CD14-positive monocyte (primary cell): ENCODE measurements around the gene ZNF554. TPM values are rescaled to one million over a fixed set of nuclear protein-coding genes. Genes with fewer than 3 reads are reported as not detected.

Experiments used
- DNase-seq, 3 donors: peaks; one replicate each; pipeline ENCODE4 v3.0.0-alpha.2; 2011 to 2022
- H2AFZ ChIP-seq: 2 replicates; pipeline ENCODE4 v1.6.0; 2012; ENCODE audit warnings: mild to moderate bottlenecking, low read depth, low read length, inconsistent platforms; ENCODE audit not compliant: insufficient read depth, poor library complexity, severe bottlenecking
- H3K27ac ChIP-seq, 2 donors: 1 replicate in 1 of 2; 2 replicates in 1 of 2; pipeline ENCODE4 v1.5.1; 2012 to 2013; ENCODE audit warnings: low read length in 2 of 2, control low read depth in 1 of 2, inconsistent platforms in 1 of 2, low read depth in 1 of 2, mild to moderate bottlenecking in 1 of 2
- H3K27me3 ChIP-seq, 2 donors: one replicate each; pipeline versions ENCODE4 v1.6.0 to v1.6.1; 2011 to 2013; ENCODE audit warnings: low read length in 2 of 2; ENCODE audit not compliant: control insufficient read depth in 2 of 2, insufficient read depth in 2 of 2
- H3K36me3 ChIP-seq, 2 donors: replicated peaks in 1 of 2; 1 replicate in 1 of 2; 2 replicates in 1 of 2; pipeline versions ENCODE4 v1.5.1 to v1.6.1; 2012 to 2013; ENCODE audit warnings: low read length in 2 of 2, control low read depth in 1 of 2, inconsistent platforms in 1 of 2, mild to moderate bottlenecking in 1 of 2; ENCODE audit not compliant: insufficient read depth in 2 of 2, control insufficient read depth in 1 of 2
- H3K4me1 ChIP-seq, 2 donors: 1 replicate in 1 of 2; 2 replicates in 1 of 2; pipeline versions ENCODE4 v1.5.1 to v1.6.1; 2012 to 2013; ENCODE audit warnings: low read length in 2 of 2, control low read depth in 1 of 2, inconsistent platforms in 1 of 2, mild to moderate bottlenecking in 1 of 2, moderate library complexity in 1 of 2; ENCODE audit not compliant: insufficient read depth in 2 of 2, control insufficient read depth in 1 of 2
- H3K4me2 ChIP-seq: replicated peaks from 2 replicates; pipeline ENCODE3; 2012; ENCODE audit warnings: low read length, moderate library complexity, mild to moderate bottlenecking; ENCODE audit not compliant: poor library complexity, severe bottlenecking; ENCODE audit errors: extremely low read depth
- H3K4me3 ChIP-seq, 3 experiments: fragments of 200-600 bp in 1 of 3; sonication (generic) in 1 of 3; replicated peaks in 1 of 3; 1 replicate in 2 of 3; 2 replicates in 1 of 3; pipeline ENCODE4 v1.5.1; 2011 to 2013; ENCODE audit warnings: low read length in 3 of 3, mild to moderate bottlenecking in 3 of 3, control low read depth in 2 of 3, low read depth in 2 of 3, inconsistent platforms in 1 of 3, moderate library complexity in 1 of 3
- H3K79me2 ChIP-seq: 2 replicates; pipeline ENCODE4 v1.6.0; 2012; ENCODE audit warnings: mild to moderate bottlenecking, control low read depth, inconsistent platforms, low read length, moderate library complexity; ENCODE audit not compliant: insufficient read depth
- H3K9ac ChIP-seq: 2 replicates; pipeline ENCODE4 v1.6.0; 2017; ENCODE audit warnings: low read length, mild to moderate bottlenecking; ENCODE audit not compliant: insufficient read depth, poor library complexity, severe bottlenecking
- H3K9me3 ChIP-seq, 2 donors: replicated peaks in 1 of 2; 1 replicate in 1 of 2; 2 replicates in 1 of 2; pipeline versions ENCODE4 v1.5.1 to v1.6.1; 2012 to 2013; ENCODE audit warnings: low read length in 2 of 2, control low read depth in 1 of 2; ENCODE audit not compliant: control insufficient read depth in 1 of 2, insufficient read depth in 1 of 2
- H4K20me1 ChIP-seq: 2 replicates; pipeline ENCODE4 v1.6.0; 2012; ENCODE audit warnings: mild to moderate bottlenecking, low read length, control low read depth, moderate library complexity; ENCODE audit not compliant: insufficient read depth
- H3K27ac Mint-ChIP-seq, 7 donors: one replicate each; pipeline ENCODE4 v1.8.0; 2020; ENCODE audit warnings: mild to moderate bottlenecking in 7 of 7, mixed read lengths in 7 of 7, moderate library complexity in 6 of 7, inconsistent platforms in 2 of 7
- H3K27me3 Mint-ChIP-seq, 3 donors: one replicate each; pipeline ENCODE4 v1.8.0; 2021 to 2022; ENCODE audit warnings: low read depth in 3 of 3, mild to moderate bottlenecking in 3 of 3, mixed read lengths in 3 of 3, moderate library complexity in 3 of 3, inconsistent platforms in 1 of 3
- H3K36me3 Mint-ChIP-seq, 2 donors: one replicate each; pipeline ENCODE4 v1.8.0; 2020; ENCODE audit warnings: mixed read lengths in 2 of 2, inconsistent platforms in 1 of 2, mild to moderate bottlenecking in 1 of 2
- H3K4me1 Mint-ChIP-seq: one replicate; pipeline ENCODE4 v1.8.0; 2020; ENCODE audit warnings: mild to moderate bottlenecking, mixed read lengths
- H3K4me3 Mint-ChIP-seq, 2 donors: one replicate each; pipeline ENCODE4 v1.8.0; 2020; ENCODE audit warnings: mild to moderate bottlenecking in 2 of 2, mixed read lengths in 2 of 2, moderate library complexity in 1 of 2
- H3K9me3 Mint-ChIP-seq, 7 donors: one replicate each; pipeline ENCODE4 v1.8.0; 2020 to 2022; ENCODE audit warnings: mixed read lengths in 7 of 7, mild to moderate bottlenecking in 6 of 7, moderate library complexity in 6 of 7, inconsistent platforms in 2 of 7
- WGBS: methylation state at CpG from one replicate; pipeline ENCODE4 v1.1.5; 2013; ENCODE audit warnings: missing lambda C conversion rate; ENCODE audit not compliant: insufficient coverage; 5-methylcytosine and 5-hydroxymethylcytosine counted together
- intact Hi-C, 2 donors: fragments of 100-400 bp; cut with micrococcal nuclease; formaldehyde crosslinking; loops; one replicate each; pipeline versions ENCODE4 v1.15.0 to v1.15.1; 2023
- polyA plus RNA-seq, 3 donors: library from polyadenylated mRNA; depleted of rRNA in 1 of 3; unstranded in 2 of 3; stranded (reverse) in 1 of 3; fragments of 300-500 nt in 2 of 3; fragments of >200 nt in 1 of 3; fragmentation: Illumina TruSeq in 2 of 3; gene quantifications; 1 replicate in 2 of 3; 2 replicates in 1 of 3; pipeline ENCODE4 v1.2.3, GENCODE V29; 2012 to 2021
- TF ChIP-seq, protein P1 (sequence below): fragments of 200-600 bp; IDR thresholded peaks from one replicate; pipeline ENCODE4 v1.8.0; 2022; ENCODE audit warnings: antibody characterized with exemption, mild to moderate bottlenecking

Gene ZNF554
- polyA plus RNA-seq, 3 donors, result 0.79 to 1.7 (median 0.91) TPM

DNA sequence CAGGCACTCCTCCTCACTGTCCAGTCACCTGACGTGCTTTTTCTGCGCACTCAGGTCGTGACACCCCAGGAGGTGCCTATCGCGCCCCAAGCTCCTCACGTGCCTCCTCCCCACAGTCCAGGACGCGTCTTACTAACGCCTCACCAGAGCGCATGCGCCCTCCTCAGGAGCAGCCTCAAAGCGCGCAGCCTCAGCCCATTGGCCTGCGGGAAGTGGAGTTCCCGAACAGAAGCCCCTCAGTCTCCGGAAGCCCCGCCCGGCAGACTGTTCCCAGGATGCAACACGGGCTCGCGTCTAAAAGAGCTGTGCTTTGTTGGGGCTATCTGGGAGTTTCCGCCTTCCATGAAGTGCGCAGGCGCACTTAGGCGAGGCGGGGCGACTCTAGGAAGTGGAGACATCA, 39.2 kb downstream of the ZNF554 start:
- Histone ChIP-seq H3K4me3 (no peak overlapping the region), H3K9ac (no peak overlapping the region), H3K4me1 (no peaks in the 10 kb centered on the region), H3K36me3 (peaks cover 0 to 11% of the 10 kb centered on the region in 2 donors), H3K79me2 (no peaks in the 10 kb centered on the region), H3K9me3 (peaks cover 42 to 60% of the 10 kb centered on the region in 2 donors), H4K20me1 (no peaks in the 10 kb centered on the region), H2AFZ (no peak overlapping the region), H3K27me3 (no peaks in the 10 kb centered on the region), H3K27ac (no peak overlapping the region), H3K4me2 (no peak overlapping the region)
- H3K36me3 Mint-ChIP-seq, result peaks cover 0 to 13% of the 10 kb centered on the region in 2 donors
- no peak overlapping the region for H3K4me3 Mint-ChIP-seq
- peaks cover 0 to 4% (median 0%) of the 10 kb centered on the region in 3 donors for H3K27me3 Mint-ChIP-seq
- H3K4me1 Mint-ChIP-seq, result no peaks in the 10 kb centered on the region
- peaks cover 40 to 74% (median 57%) of the 10 kb centered on the region in 7 donors for H3K9me3 Mint-ChIP-seq
- H3K27ac Mint-ChIP-seq, result peak overlapping the region in 1 of 7 donors; percentile 72
- no peak for DNase-seq
- WGBS, result 78% methylated on average over 25 of the region's 27 CpGs
- intact Hi-C loops, result no loop called here
- TF ChIP-seq, protein P1, sequence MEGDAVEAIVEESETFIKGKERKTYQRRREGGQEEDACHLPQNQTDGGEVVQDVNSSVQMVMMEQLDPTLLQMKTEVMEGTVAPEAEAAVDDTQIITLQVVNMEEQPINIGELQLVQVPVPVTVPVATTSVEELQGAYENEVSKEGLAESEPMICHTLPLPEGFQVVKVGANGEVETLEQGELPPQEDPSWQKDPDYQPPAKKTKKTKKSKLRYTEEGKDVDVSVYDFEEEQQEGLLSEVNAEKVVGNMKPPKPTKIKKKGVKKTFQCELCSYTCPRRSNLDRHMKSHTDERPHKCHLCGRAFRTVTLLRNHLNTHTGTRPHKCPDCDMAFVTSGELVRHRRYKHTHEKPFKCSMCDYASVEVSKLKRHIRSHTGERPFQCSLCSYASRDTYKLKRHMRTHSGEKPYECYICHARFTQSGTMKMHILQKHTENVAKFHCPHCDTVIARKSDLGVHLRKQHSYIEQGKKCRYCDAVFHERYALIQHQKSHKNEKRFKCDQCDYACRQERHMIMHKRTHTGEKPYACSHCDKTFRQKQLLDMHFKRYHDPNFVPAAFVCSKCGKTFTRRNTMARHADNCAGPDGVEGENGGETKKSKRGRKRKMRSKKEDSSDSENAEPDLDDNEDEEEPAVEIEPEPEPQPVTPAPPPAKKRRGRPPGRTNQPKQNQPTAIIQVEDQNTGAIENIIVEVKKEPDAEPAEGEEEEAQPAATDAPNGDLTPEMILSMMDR, result no peak

GRCh38 chr19:2863816-2864215, 44.1 kb downstream of the ZNF554 start:
- Histone ChIP-seq H3K36me3 (no peaks in the 10 kb centered on the region), H3K79me2 (no peaks in the 10 kb centered on the region), H3K4me3 (no peak overlapping the region), H3K27me3 (no peaks in the 10 kb centered on the region), H3K9ac (no peak overlapping the region), H3K4me2 (no peak overlapping the region), H3K27ac (no peak overlapping the region), H2AFZ (no peak overlapping the region), H4K20me1 (no peaks in the 10 kb centered on the region), H3K9me3 (peaks cover 11 to 16% of the 10 kb centered on the region in 2 donors), H3K4me1 (no peaks in the 10 kb centered on the region)
- Mint-ChIP-seq H3K4me1 (no peaks in the 10 kb centered on the region), H3K27me3 (peaks cover 0 to 1% (median 0%) of the 10 kb centered on the region in 3 donors), H3K36me3 (no peaks in the 10 kb centered on the region), H3K9me3 (peaks cover 14 to 43% (median 18%) of the 10 kb centered on the region in 7 donors), H3K4me3 (no peak overlapping the region), H3K27ac (no peak overlapping the region)
- 97% methylated on average over 10 of the region's 10 CpGs for WGBS
- intact Hi-C loops, result no loop called here
- TF ChIP-seq, protein P1, result no peak
- DNase-seq, result no peak
